Upper lobe of left lung (tissue), 6 donors: ENCODE measurements around the gene ZNF653. TPM values are rescaled to one million over a fixed set of nuclear protein-coding genes. Genes with fewer than 3 reads are reported as not detected.

Experiments used
- ATAC-seq, 2 donors: fragments of 200-7000 bp; cut with Tn5 transposase; one replicate each; pipeline ENCODE4 v1.9.1; 2022; ENCODE audit warnings: mild to moderate bottlenecking in 2 of 2, moderate library complexity in 2 of 2; ENCODE audit not compliant: low FRiP score in 2 of 2
- DNase-seq, 2 donors: peaks; one replicate each; pipeline ENCODE4 v3.0.0-alpha.2; 2019 to 2020
- H3K27ac ChIP-seq, 4 donors: fragments of 200-600 bp; sonication (generic); one replicate each; pipeline ENCODE4 v1.5.1; 2016 to 2019
- H3K27me3 ChIP-seq, 4 donors: fragments of 200-600 bp; sonication (generic); one replicate each; pipeline ENCODE4 v1.5.1; 2017 to 2019
- H3K36me3 ChIP-seq, 4 donors: fragments of 200-600 bp; sonication (generic); one replicate each; pipeline ENCODE4 v1.5.1; 2016 to 2019
- H3K4me1 ChIP-seq, 4 donors: fragments of 200-600 bp; sonication (generic); one replicate each; pipeline ENCODE4 v1.5.1; 2018 to 2019
- H3K4me3 ChIP-seq, 4 donors: fragments of 200-600 bp; sonication (generic); one replicate each; pipeline ENCODE4 v1.5.1; 2017 to 2019; ENCODE audit warnings: mild to moderate bottlenecking in 2 of 4, moderate library complexity in 1 of 4
- H3K9me3 ChIP-seq, 4 donors: fragments of 200-600 bp; sonication (generic); one replicate each; pipeline ENCODE4 v1.5.1; 2018 to 2019
- EP300 ChIP-seq, 4 donors: sonication (generic); formaldehyde crosslinking; IDR thresholded peaks; one replicate each; pipeline ENCODE4 v1.5.1; 2017; ENCODE audit warnings: antibody characterized with exemption in 4 of 4, control low read depth in 2 of 4
- POLR2A ChIP-seq, 4 donors: fragments of 450-650 bp; IDR thresholded peaks; one replicate each; pipeline ENCODE4 v1.5.1; 2016 to 2017; ENCODE audit warnings: antibody characterized with exemption in 4 of 4, mild to moderate bottlenecking in 2 of 4
- POLR2AphosphoS5 ChIP-seq, 2 donors: sonication (generic); formaldehyde crosslinking; IDR thresholded peaks; one replicate each; pipeline ENCODE4 v1.5.1; 2017; ENCODE audit warnings: antibody characterized with exemption in 2 of 2
- WGBS, 2 donors: methylation state at CpG; one replicate each; pipeline ENCODE4 v1.1.5; 2017 to 2018; 5-methylcytosine and 5-hydroxymethylcytosine counted together
- total RNA-seq, 6 donors: library from RNA; depleted of rRNA in 4 of 6; stranded (reverse); fragments of >200 nt in 4 of 6; gene quantifications; one replicate each; pipeline versions ENCODE4 v1.1.0 to v1.2.1, GENCODE V29; 2016 to 2021
- TF ChIP-seq, protein P1 (sequence below), 6 experiments: fragments of 450-650 bp in 4 of 6; fragments of 200-600 bp in 2 of 6; sonication (generic) in 2 of 6; IDR thresholded peaks; one replicate each; pipeline ENCODE4 v1.5.1; 2016 to 2019; ENCODE audit warnings: antibody characterized with exemption in 6 of 6
- donor health status: DM: no; HTN: no; CAD: no; lungs with moderate emphysema.
- donor health status: DM: no; HTN: yes; CAD: no; lungs with severe emphysema.

ZNF653 gene
- total RNA-seq, 6 donors from 2014 or later: 6.8 to 30.4 (median 10.3) TPM

DNA sequence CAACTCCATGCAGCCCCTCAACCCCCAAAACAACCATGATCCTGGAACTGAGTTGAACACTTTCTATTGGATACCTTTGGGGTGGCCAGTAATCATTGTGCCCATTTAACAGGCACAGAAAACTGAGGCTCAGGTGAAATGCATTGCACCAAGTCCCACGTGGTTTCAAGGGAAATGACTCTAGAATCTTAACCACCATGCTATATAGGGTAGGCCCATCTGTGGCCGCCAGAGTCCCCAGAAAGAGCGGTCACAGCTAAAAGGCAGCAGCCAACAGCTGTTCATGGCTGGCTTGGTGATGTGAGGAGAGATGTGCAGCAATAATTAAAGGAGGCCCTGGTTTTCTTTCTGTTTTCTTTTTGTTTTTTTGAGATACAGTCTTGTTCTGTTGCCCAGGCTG is 35.6 kb upstream of the ZNF653 start:
- DNase-seq: no peak
- no peak overlapping the region for H3K27ac ChIP-seq

DNA sequence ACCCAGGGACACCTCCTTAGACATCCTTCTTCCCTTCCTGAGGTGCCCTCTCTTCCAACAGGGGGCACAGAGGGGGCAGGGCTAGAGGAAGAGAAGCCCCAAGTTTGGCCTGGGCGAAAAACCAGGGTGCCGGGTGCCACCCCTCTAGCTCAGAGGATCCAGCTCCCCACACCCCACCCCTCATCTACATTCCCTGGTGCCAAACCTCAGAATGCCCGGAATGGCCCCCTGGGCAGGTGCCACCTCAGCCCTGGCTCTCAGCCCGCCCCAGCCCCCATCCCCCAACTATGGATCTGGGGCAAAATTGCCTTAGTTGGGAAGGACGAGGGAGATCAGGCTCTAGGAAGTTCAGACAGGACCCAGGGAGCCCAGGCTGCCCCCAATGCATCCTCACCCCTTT is 35.0 kb upstream of the ZNF653 start:
- ATAC-seq (no peak), DNase-seq (peak in 1 of 2 donors; percentile 47)
- H3K36me3 ChIP-seq: no peaks in the 10 kb centered on the region
- 64 to 83% methylated on average over 4 to 5 of the region's 5 CpGs for WGBS, 2 donors
- H3K4me1 ChIP-seq: peaks cover 9 to 13% (median 12%) of the 10 kb centered on the region in 4 donors
- peak overlapping the region in 1 of 4 donors; percentile 40 for H3K4me3 ChIP-seq
- TF ChIP-seq EP300 (IDR thresholded peaks at IDR 0.05) (no peak), POLR2A (IDR thresholded peaks at IDR 0.05) (no peak), POLR2AphosphoS5 (IDR thresholded peaks at IDR 0.05) (no peak)
- TF ChIP-seq, protein P1, sequence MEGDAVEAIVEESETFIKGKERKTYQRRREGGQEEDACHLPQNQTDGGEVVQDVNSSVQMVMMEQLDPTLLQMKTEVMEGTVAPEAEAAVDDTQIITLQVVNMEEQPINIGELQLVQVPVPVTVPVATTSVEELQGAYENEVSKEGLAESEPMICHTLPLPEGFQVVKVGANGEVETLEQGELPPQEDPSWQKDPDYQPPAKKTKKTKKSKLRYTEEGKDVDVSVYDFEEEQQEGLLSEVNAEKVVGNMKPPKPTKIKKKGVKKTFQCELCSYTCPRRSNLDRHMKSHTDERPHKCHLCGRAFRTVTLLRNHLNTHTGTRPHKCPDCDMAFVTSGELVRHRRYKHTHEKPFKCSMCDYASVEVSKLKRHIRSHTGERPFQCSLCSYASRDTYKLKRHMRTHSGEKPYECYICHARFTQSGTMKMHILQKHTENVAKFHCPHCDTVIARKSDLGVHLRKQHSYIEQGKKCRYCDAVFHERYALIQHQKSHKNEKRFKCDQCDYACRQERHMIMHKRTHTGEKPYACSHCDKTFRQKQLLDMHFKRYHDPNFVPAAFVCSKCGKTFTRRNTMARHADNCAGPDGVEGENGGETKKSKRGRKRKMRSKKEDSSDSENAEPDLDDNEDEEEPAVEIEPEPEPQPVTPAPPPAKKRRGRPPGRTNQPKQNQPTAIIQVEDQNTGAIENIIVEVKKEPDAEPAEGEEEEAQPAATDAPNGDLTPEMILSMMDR (IDR thresholded peaks at IDR 0.05): no peak
- H3K27ac ChIP-seq: no peak overlapping the region
- no peaks in the 10 kb centered on the region for H3K9me3 ChIP-seq
- H3K27me3 ChIP-seq: peaks cover 0 to 13% (median 9%) of the 10 kb centered on the region in 4 donors

More for the DNA sequence above, 35.6 kb upstream of the ZNF653 start:
- ATAC-seq: no peak
- Histone ChIP-seq H3K4me3 (no peak overlapping the region), H3K27me3 (peaks cover 0 to 13% (median 9%) of the 10 kb centered on the region in 4 donors), H3K4me1 (peaks cover 3 to 7% (median 6%) of the 10 kb centered on the region in 4 donors), H3K36me3 (no peaks in the 10 kb centered on the region), H3K9me3 (no peaks in the 10 kb centered on the region)
- WGBS, 2 donors: 65 to 83% methylated on average over 3 of the region's 3 CpGs
- TF ChIP-seq EP300 (IDR thresholded peaks at IDR 0.05): no peak
- no peak for TF ChIP-seq POLR2A (IDR thresholded peaks at IDR 0.05)
- no peak for TF ChIP-seq POLR2AphosphoS5 (IDR thresholded peaks at IDR 0.05)
- TF ChIP-seq, protein P1 (IDR thresholded peaks at IDR 0.05): no peak

DNA sequence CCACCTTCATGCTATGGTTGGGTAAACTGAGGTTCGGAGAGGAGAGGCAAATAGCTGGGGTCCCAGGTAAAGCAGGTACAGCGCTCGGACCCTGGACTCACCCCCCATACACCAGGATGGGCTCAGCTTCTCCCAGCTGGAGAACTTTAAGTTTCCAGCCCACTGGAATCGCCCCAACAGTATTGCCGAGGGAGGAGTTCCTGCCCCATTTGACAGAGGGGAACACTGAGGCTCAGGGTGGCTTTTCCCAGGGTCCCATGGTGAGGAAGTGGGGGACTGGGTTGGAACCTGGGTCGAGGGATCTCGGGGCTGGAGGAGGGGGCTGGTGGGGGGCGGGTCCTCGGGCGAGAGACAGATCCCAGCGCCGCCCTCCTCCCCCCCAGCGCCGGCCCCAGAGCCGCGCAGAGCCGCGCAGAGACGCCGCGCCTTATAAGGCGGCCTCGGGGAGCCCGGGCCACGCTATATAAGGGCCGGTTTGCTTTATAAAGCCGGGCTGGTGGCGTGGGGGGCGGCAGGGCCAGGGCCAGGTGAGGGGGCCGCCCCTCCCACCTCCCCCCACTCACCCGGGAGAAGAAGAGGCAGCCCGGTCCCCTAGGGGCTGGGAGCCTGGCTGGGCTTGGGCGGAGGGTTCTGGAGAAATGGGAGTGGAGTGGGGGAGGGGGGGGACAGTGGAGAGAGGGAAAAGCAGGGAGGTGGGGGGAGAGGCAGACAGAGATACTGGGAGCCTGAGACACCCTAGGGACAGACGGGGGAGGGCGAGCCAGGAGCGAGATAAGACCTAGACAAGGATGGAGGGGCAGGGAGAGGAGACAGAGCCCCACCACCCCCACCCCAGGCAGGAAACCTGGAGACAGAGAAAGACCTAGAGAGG is 34.1 kb upstream of the ZNF653 start:
- WGBS, 2 donors: 24 to 25% methylated on average over 17 to 18 of the region's 36 CpGs
- TF ChIP-seq, protein P1 (IDR thresholded peaks at IDR 0.05): no peak
- TF ChIP-seq POLR2AphosphoS5 (IDR thresholded peaks at IDR 0.05) (no peak), POLR2A (IDR thresholded peaks at IDR 0.05) (no peak), EP300 (IDR thresholded peaks at IDR 0.05) (no peak)
- Histone ChIP-seq H3K4me3 (peak overlapping the region in 3 of 4 donors; percentile 20 to 40 (median 23)), H3K9me3 (no peaks in the 10 kb centered on the region), H3K4me1 (peaks cover 10 to 16% (median 16%) of the 10 kb centered on the region in 4 donors), H3K36me3 (no peaks in the 10 kb centered on the region), H3K27me3 (peaks cover 0 to 13% (median 9%) of the 10 kb centered on the region in 4 donors), H3K27ac (peak overlapping the region; percentile 6 to 77 (median 54))
- ATAC-seq (no peak), DNase-seq (peak in 1 of 2 donors; percentile 78)

DNA sequence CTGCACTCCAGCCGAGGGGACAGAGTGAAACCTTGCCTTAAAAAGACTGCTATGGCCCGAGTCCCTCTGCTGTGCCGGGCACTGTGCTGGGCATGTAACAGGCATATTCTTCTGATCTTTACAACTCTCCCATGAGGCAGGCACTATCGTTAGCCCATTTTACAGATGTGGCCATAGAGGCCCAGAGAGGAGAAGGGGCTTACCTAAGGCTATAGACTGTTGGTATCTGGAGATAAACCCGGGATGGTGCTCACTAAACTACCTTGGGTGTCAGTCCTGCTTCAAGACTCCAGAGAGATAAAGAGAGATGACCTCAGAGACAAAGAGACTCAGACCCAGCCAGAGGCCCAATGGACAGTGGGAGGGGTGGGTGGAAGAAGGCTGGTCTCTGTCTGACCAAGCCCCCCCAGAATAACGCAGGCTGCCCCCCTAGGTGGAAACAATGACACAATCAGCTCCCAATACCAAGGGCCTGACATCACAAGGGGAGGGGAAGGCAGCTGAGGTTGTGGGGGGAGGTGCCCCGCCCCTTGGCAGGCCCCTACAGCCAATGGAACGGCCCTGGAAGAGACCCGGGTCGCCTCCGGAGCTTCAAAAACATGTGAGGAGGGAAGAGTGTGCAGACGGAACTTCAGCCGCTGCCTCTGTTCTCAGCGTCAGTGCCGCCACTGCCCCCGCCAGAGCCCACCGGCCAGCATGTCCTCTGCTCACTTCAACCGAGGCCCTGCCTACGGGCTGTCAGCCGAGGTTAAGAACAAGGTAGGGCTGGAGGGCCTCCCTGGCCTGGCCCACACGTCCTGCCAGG is 32.8 kb upstream of the ZNF653 start, which contains the start of gene CNN1:
Gene CNN1 (plus strand): TSS at position 620 of the 805 bp plus-strand sequence. CDS start 77 bp downstream, at position 697.
- DNase-seq (peak in 1 of 2 donors; percentile 71), ATAC-seq (peak; percentile 7 to 86)
- peaks cover 10 to 16% (median 16%) of the 10 kb centered on the region in 4 donors for H3K4me1 ChIP-seq
- H3K27ac ChIP-seq: peak within 1 kb of the TSS; percentile 6 to 77 (median 54)
- 32 to 56% methylated on average over 6 to 20 of the region's 21 CpGs for whole genome bisulfite sequencing, 2 donors
- no peaks in the 10 kb centered on the region for H3K36me3 ChIP-seq
- H3K4me3 ChIP-seq: peak within 1 kb of the TSS in 3 of 4 donors; percentile 20 to 40 (median 23)
- no peaks in the 10 kb centered on the region for H3K9me3 ChIP-seq
- H3K27me3 ChIP-seq: peaks cover 0 to 13% (median 9%) of the 10 kb centered on the region in 4 donors
- TF ChIP-seq POLR2AphosphoS5 (IDR thresholded peaks at IDR 0.05): no peak
- TF ChIP-seq, protein P1 (IDR thresholded peaks at IDR 0.05): no peak
- no peak for TF ChIP-seq POLR2A (IDR thresholded peaks at IDR 0.05)
- TF ChIP-seq EP300 (IDR thresholded peaks at IDR 0.05): no peak
